Upper lobe of left lung (tissue), 6 donors: ENCODE data around the gene CAMK2B. TPM values are rescaled to one million over a fixed set of nuclear protein-coding genes. Genes with fewer than 3 reads are reported as not detected.
A peak's percentile ranks its signal among the peaks of the same experiment; 100 is the strongest.

Experiments used
- ATAC-seq, 2 donors: fragments of 200-7000 bp; cut with Tn5 transposase; one replicate each; pipeline ENCODE4 v1.9.1; 2022; ENCODE audit warnings: mild to moderate bottlenecking in 2 of 2, moderate library complexity in 2 of 2; ENCODE audit not compliant: low FRiP score in 2 of 2
- DNase-seq, 2 donors: peaks; one replicate each; pipeline ENCODE4 v3.0.0-alpha.2; 2019 to 2020
- H3K27ac ChIP-seq, 4 donors: fragments of 200-600 bp; sonication (generic); one replicate each; pipeline ENCODE4 v1.5.1; 2016 to 2019
- H3K27me3 ChIP-seq, 4 donors: fragments of 200-600 bp; sonication (generic); one replicate each; pipeline ENCODE4 v1.5.1; 2017 to 2019
- H3K36me3 ChIP-seq, 4 donors: fragments of 200-600 bp; sonication (generic); one replicate each; pipeline ENCODE4 v1.5.1; 2016 to 2019
- H3K4me1 ChIP-seq, 4 donors: fragments of 200-600 bp; sonication (generic); one replicate each; pipeline ENCODE4 v1.5.1; 2018 to 2019
- H3K4me3 ChIP-seq, 4 donors: fragments of 200-600 bp; sonication (generic); one replicate each; pipeline ENCODE4 v1.5.1; 2017 to 2019; ENCODE audit warnings: mild to moderate bottlenecking in 2 of 4, moderate library complexity in 1 of 4
- H3K9me3 ChIP-seq, 4 donors: fragments of 200-600 bp; sonication (generic); one replicate each; pipeline ENCODE4 v1.5.1; 2018 to 2019
- EP300 ChIP-seq, 4 donors: sonication (generic); formaldehyde crosslinking; IDR thresholded peaks; one replicate each; pipeline ENCODE4 v1.5.1; 2017; ENCODE audit warnings: antibody characterized with exemption in 4 of 4, control low read depth in 2 of 4
- POLR2A ChIP-seq, 4 donors: fragments of 450-650 bp; IDR thresholded peaks; one replicate each; pipeline ENCODE4 v1.5.1; 2016 to 2017; ENCODE audit warnings: antibody characterized with exemption in 4 of 4, mild to moderate bottlenecking in 2 of 4
- POLR2AphosphoS5 ChIP-seq, 2 donors: sonication (generic); formaldehyde crosslinking; IDR thresholded peaks; one replicate each; pipeline ENCODE4 v1.5.1; 2017; ENCODE audit warnings: antibody characterized with exemption in 2 of 2
- WGBS, 2 donors: methylation state at CpG; one replicate each; pipeline ENCODE4 v1.1.5; 2017 to 2018; 5-methylcytosine and 5-hydroxymethylcytosine counted together
- total RNA-seq, 6 donors: library from RNA; depleted of rRNA in 4 of 6; stranded (reverse); fragments of >200 nt in 4 of 6; gene quantifications; one replicate each; pipeline versions ENCODE4 v1.1.0 to v1.2.1, GENCODE V29; 2016 to 2021
- TF ChIP-seq, protein P1 (sequence below), 6 experiments: fragments of 450-650 bp in 4 of 6; fragments of 200-600 bp in 2 of 6; sonication (generic) in 2 of 6; IDR thresholded peaks; one replicate each; pipeline ENCODE4 v1.5.1; 2016 to 2019; ENCODE audit warnings: antibody characterized with exemption in 6 of 6
- donor health status: DM: no; HTN: no; CAD: no; lungs with moderate emphysema.
- donor health status: DM: no; HTN: yes; CAD: no; lungs with severe emphysema.

CAMK2B gene
- total RNA-seq, 6 donors from 2014 or later, result 0.09 to 1.8 (median 0.27) TPM; not detected in 3

DNA sequence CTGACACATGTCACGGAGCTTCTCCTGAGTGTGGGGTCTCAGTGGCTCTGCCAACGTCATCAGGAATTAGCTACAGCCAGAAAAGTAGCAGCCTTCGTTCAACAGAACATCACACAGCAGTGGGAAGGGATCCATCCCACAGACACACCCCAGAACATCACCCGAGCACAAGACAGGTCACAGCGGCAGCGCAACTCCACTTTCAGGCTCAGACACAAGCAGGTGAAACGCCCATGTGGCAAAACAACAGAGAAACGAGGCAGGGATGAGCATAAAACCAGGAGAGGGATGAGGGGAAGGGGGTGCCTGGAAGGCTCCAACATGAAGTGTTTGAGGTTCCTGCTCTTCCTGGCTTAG, 44.8 kb downstream of the CAMK2B start:
- Histone ChIP-seq H3K4me1 (no peaks in the 10 kb centered on the region), H3K9me3 (no peaks in the 10 kb centered on the region), H3K36me3 (no peaks in the 10 kb centered on the region), H3K27ac (no peak overlapping the region), H3K27me3 (peaks cover 0 to 1% (median 0%) of the 10 kb centered on the region in 4 donors), H3K4me3 (no peak overlapping the region)
- DNase-seq (peak in 1 of 2 donors; percentile 14), ATAC-seq (no peak)
- 71% methylated on average over 7 of the region's 8 CpGs for WGBS, 2 donors
- no peak for TF ChIP-seq POLR2AphosphoS5 (IDR thresholded peaks at IDR 0.05)
- TF ChIP-seq EP300 (IDR thresholded peaks at IDR 0.05), result no peak
- TF ChIP-seq, protein P1, sequence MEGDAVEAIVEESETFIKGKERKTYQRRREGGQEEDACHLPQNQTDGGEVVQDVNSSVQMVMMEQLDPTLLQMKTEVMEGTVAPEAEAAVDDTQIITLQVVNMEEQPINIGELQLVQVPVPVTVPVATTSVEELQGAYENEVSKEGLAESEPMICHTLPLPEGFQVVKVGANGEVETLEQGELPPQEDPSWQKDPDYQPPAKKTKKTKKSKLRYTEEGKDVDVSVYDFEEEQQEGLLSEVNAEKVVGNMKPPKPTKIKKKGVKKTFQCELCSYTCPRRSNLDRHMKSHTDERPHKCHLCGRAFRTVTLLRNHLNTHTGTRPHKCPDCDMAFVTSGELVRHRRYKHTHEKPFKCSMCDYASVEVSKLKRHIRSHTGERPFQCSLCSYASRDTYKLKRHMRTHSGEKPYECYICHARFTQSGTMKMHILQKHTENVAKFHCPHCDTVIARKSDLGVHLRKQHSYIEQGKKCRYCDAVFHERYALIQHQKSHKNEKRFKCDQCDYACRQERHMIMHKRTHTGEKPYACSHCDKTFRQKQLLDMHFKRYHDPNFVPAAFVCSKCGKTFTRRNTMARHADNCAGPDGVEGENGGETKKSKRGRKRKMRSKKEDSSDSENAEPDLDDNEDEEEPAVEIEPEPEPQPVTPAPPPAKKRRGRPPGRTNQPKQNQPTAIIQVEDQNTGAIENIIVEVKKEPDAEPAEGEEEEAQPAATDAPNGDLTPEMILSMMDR (IDR thresholded peaks at IDR 0.05), result no peak
- no peak for TF ChIP-seq POLR2A (IDR thresholded peaks at IDR 0.05)

DNA sequence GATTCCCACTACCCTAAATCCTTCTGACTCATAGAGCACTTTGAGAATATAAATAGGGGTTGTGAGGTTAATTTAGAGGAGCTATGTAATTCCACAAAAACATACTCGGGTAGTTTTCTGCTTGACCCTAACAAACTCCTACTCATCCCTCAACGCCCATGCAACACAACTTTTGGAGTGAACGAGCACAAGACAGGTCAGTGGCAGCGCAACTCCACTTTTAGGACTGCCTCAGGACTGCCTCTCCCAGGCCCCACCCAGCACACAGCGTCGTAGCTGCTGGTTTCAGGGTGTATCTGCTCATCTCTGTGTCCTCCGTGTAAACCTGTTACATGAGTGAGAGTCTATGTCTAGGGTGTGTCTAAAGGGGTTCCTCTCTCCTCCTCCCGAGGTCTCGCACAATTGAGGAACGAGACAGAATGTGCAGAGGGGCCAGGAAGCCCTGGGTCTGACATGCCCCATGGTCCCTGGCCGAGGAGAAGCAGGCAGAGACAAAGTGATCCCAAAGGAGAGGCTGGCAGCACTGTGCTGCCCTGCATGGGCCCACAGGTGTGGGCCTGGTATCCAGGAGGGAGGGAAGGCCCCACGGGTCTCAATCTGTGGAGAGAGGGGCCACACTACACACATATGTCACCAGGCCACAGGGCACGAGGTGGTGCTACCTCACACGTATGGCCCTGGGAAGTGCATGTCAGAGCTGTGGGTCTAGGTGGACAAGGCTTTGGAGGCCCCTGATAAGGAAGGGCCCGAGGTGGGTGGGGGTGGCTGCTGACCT, 45.5 kb downstream of the CAMK2B start:
- Histone ChIP-seq H3K4me3 (no peak overlapping the region), H3K27me3 (peaks cover 0 to 1% (median 0%) of the 10 kb centered on the region in 4 donors), H3K27ac (no peak overlapping the region), H3K36me3 (no peaks in the 10 kb centered on the region), H3K4me1 (no peaks in the 10 kb centered on the region), H3K9me3 (no peaks in the 10 kb centered on the region)
- TF ChIP-seq POLR2A (IDR thresholded peaks at IDR 0.05) (no peak), POLR2AphosphoS5 (IDR thresholded peaks at IDR 0.05) (no peak), EP300 (IDR thresholded peaks at IDR 0.05) (no peak)
- TF ChIP-seq, protein P1 (IDR thresholded peaks at IDR 0.05), result no peak
- WGBS, 2 donors, result 84% methylated on average over 12 to 15 of the region's 15 CpGs
- peak; percentile 11 to 29 for DNase-seq
- no peak for ATAC-seq

DNA sequence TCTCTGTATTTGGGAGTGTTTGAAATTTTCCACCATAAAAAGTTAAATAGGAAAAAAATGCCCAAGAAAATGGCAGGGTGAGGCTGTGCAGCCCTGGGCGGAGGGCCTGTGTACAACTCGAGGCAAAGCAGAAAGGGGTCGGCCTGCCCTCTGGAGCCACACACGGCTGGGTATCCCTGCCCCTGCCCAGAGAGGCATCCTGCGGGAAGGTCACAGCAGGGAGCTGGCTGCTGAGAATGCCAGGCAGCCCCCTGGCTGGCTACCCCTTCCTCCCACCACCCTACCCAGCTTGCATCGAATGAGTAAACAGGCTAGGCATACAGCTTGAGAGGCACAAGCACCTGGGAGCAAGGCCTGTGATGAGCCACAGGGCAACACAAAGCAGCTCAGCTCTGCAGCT, 46.1 kb downstream of the CAMK2B start:
- Histone ChIP-seq H3K4me1 (no peaks in the 10 kb centered on the region), H3K27me3 (no peaks in the 10 kb centered on the region), H3K9me3 (no peaks in the 10 kb centered on the region), H3K4me3 (no peak overlapping the region), H3K27ac (no peak overlapping the region), H3K36me3 (no peaks in the 10 kb centered on the region)
- no peak for ATAC-seq
- TF ChIP-seq EP300 (IDR thresholded peaks at IDR 0.05), result no peak
- TF ChIP-seq POLR2A (IDR thresholded peaks at IDR 0.05), result no peak
- TF ChIP-seq, protein P1 (IDR thresholded peaks at IDR 0.05), result no peak
- 80 to 83% methylated on average over 6 of the region's 6 CpGs for WGBS, 2 donors
- DNase-seq, result peak; percentile 15 to 33

DNA sequence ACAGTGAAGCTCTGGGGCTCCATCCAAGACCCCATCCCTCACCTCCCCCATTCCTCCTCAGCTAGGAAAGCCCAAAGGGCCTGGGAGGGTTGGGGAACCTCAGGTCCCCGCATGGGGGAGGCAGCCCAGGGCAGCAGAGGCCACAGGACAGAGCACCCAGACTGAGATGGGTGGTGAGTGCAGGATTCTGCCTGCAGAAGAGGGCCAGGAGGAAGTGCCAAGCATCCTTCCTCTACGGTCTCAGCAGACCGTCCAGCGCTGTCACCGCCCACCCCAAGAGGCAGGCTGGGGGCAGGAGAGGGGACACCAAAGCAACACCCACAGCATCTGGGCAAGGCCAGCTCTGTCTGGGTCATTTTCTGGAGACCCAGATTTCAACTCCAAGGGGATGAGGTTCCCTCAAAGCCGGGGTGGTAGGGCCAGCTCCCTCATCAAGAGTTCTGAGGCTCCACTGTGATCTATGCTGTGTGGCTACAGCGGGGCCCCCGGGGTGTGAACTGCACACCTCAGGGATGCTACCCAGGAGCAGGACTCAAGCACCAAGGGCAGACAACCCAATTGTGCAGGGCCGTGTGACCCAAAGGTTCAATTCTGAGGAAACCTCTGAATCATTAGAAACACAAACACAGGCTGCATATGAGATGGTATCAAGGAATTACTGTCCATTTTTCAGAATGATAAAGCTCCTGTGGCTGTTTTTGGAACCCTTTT, 46.8 kb downstream of the CAMK2B start:
- no peaks in the 10 kb centered on the region for H3K4me1 ChIP-seq
- TF ChIP-seq EP300 (IDR thresholded peaks at IDR 0.05), result no peak
- ATAC-seq (no peak), DNase-seq (peak; percentile 12 to 45)
- no peaks in the 10 kb centered on the region for H3K36me3 ChIP-seq
- no peak overlapping the region for H3K4me3 ChIP-seq
- H3K27me3 ChIP-seq, result no peaks in the 10 kb centered on the region
- H3K9me3 ChIP-seq, result no peaks in the 10 kb centered on the region
- no peak overlapping the region for H3K27ac ChIP-seq
- 50 to 69% methylated on average over 2 to 8 of the region's 9 CpGs for WGBS, 2 donors

DNA sequence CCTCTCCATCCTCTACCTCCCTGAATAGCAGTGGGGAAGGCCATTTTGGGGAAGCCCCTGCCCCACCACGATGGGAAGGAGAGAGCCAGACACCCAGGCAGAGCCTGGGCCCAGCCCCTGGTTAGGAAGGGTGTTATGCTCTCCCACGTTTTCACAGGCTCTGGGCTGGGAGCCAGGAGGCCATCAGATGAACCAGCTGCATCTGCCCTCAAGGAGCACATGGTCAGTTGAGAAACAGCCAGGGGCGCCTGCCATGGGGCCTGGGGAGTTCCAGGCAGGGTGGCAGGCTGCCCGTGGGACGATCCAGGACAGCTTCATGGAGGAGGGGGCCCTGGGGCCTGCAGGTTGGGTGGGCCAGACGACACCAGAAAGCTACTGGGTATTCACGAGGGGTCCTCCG, 47.5 kb downstream of the CAMK2B start:
- 75 to 84% methylated on average over 3 to 8 of the region's 8 CpGs for WGBS, 2 donors
- no peak for TF ChIP-seq EP300 (IDR thresholded peaks at IDR 0.05)
- TF ChIP-seq POLR2AphosphoS5 (IDR thresholded peaks at IDR 0.05), result no peak
- TF ChIP-seq POLR2A (IDR thresholded peaks at IDR 0.05), result no peak
- TF ChIP-seq, protein P1 (IDR thresholded peaks at IDR 0.05), result no peak
- no peak for ATAC-seq

More for the DNA sequence above, 47.5 kb downstream of the CAMK2B start:
- H3K27me3 ChIP-seq, result no peaks in the 10 kb centered on the region
- no peaks in the 10 kb centered on the region for H3K36me3 ChIP-seq
- H3K4me3 ChIP-seq, result no peak overlapping the region
- no peaks in the 10 kb centered on the region for H3K9me3 ChIP-seq
- no peaks in the 10 kb centered on the region for H3K4me1 ChIP-seq
- H3K27ac ChIP-seq, result no peak overlapping the region
- peak; percentile 16 to 38 for DNase-seq
